Liver (tissue), 9 donors: ENCODE measurements around the gene RAB31. TPM values are rescaled to one million over a fixed set of nuclear protein-coding genes. Genes with fewer than 3 reads are reported as not detected.
A peak's percentile ranks its signal among the peaks of the same experiment; 100 is the strongest.

Experiments used
- DNase-seq: peaks from one replicate; pipeline ENCODE4 v3.0.0-alpha.2; 2017; ENCODE audit warnings: low spot score
- H3K27ac ChIP-seq, 2 donors: one replicate each; pipeline ENCODE4 v1.7.0; 2013; ENCODE audit warnings: inconsistent platforms in 2 of 2, low read length in 2 of 2, control low read depth in 1 of 2, low read depth in 1 of 2, mild to moderate bottlenecking in 1 of 2
- H3K27me3 ChIP-seq, 4 donors: one replicate each; pipeline versions ENCODE4 v1.6.1 to v1.7.0; 2013; ENCODE audit warnings: low read length in 3 of 4, inconsistent platforms in 1 of 4, mild to moderate bottlenecking in 1 of 4, moderate library complexity in 1 of 4; ENCODE audit not compliant: control insufficient read depth in 4 of 4, insufficient read depth in 4 of 4
- H3K36me3 ChIP-seq, 4 donors: one replicate each; pipeline versions ENCODE4 v1.6.1 to v1.7.0; 2013; ENCODE audit warnings: low read length in 3 of 4, mild to moderate bottlenecking in 3 of 4, low read depth in 1 of 4, moderate library complexity in 1 of 4; ENCODE audit not compliant: control insufficient read depth in 4 of 4, insufficient read depth in 3 of 4
- H3K4me1 ChIP-seq, 4 donors: one replicate each; pipeline versions ENCODE4 v1.6.1 to v1.7.0; 2013; ENCODE audit warnings: low read length in 3 of 4, mild to moderate bottlenecking in 3 of 4, moderate library complexity in 1 of 4; ENCODE audit not compliant: control insufficient read depth in 4 of 4, insufficient read depth in 4 of 4
- H3K4me3 ChIP-seq, 3 donors: one replicate each; pipeline versions ENCODE4 v1.6.1 to v1.7.0; 2013; ENCODE audit warnings: low read length in 3 of 3, control low read depth in 1 of 3, low read depth in 1 of 3, mild to moderate bottlenecking in 1 of 3
- H3K9ac ChIP-seq, 2 donors: one replicate each; pipeline ENCODE4 v1.7.0; 2013; ENCODE audit warnings: low read length in 2 of 2, mild to moderate bottlenecking in 2 of 2, moderate library complexity in 2 of 2, control low read depth in 1 of 2, low read depth in 1 of 2
- H3K9me3 ChIP-seq, 4 donors: one replicate each; pipeline versions ENCODE4 v1.6.1 to v1.7.0; 2013; ENCODE audit warnings: low read length in 3 of 4; ENCODE audit not compliant: control insufficient read depth in 4 of 4
- EGR1 ChIP-seq, 2 donors: IDR thresholded peaks; 2 replicates each; pipeline ENCODE4 v1.6.1; 2016 to 2018; ENCODE audit warnings: antibody characterized with exemption in 2 of 2, low read depth in 2 of 2
- FOXA1 ChIP-seq: IDR thresholded peaks from 2 replicates; pipeline ENCODE4 v1.6.1; 2016; ENCODE audit warnings: antibody characterized with exemption
- FOXA2 ChIP-seq: IDR thresholded peaks from 2 replicates; pipeline ENCODE4 v1.6.1; 2016; ENCODE audit warnings: antibody characterized with exemption
- HNF4A ChIP-seq, 2 donors: conservative IDR thresholded peaks; 2 replicates each; pipeline ENCODE4 v1.6.1; 2016; ENCODE audit warnings: antibody characterized with exemption in 2 of 2, mild to moderate bottlenecking in 2 of 2
- HNF4G ChIP-seq: IDR thresholded peaks from 2 replicates; pipeline ENCODE4 v1.6.1; 2016; ENCODE audit warnings: antibody characterized with exemption
- JUND ChIP-seq, 2 donors: IDR thresholded peaks; 2 replicates each; pipeline ENCODE4 v1.6.1; 2016; ENCODE audit warnings: antibody characterized with exemption in 2 of 2
- NR2F2 ChIP-seq: IDR thresholded peaks from 2 replicates; pipeline ENCODE4 v1.6.1; 2016; ENCODE audit warnings: antibody characterized with exemption
- RAD21 ChIP-seq, 2 donors: IDR thresholded peaks; 2 replicates each; pipeline ENCODE4 v1.6.1; 2016; ENCODE audit warnings: antibody characterized with exemption in 2 of 2, mild to moderate bottlenecking in 2 of 2
- SP1 ChIP-seq: IDR thresholded peaks from 2 replicates; pipeline ENCODE4 v1.6.1; 2018; ENCODE audit warnings: antibody characterized with exemption, mild to moderate bottlenecking
- TAF1 ChIP-seq: conservative IDR thresholded peaks from 2 replicates; pipeline ENCODE4 v1.6.1; 2016; ENCODE audit warnings: antibody characterized with exemption, mild to moderate bottlenecking
- WGBS: extraction: QIAGEN DNeasy Blood & Tissue Kit; methylation state at CpG from one replicate; pipeline ENCODE4 v1.1.7; 2013; 5-methylcytosine and 5-hydroxymethylcytosine counted together
- polyA plus RNA-seq, 2 donors: library from polyadenylated mRNA; stranded (reverse) in 1 of 2; unstranded in 1 of 2; fragments of 200-250 nt in 1 of 2; fragments of >200 nt in 1 of 2; fragmentation: Nextera tagmentation in 1 of 2; extraction: Ambion mirVana in 1 of 2; gene quantifications; one replicate each; pipeline versions ENCODE4 v1.2.1 to v1.2.3, GENCODE V29; 2013 to 2015
- total RNA-seq, 2 donors: library from RNA; depleted of rRNA; stranded (reverse); fragments of >200 nt; gene quantifications; one replicate each; pipeline ENCODE4 v1.2.3, GENCODE V29; 2014
- TF ChIP-seq, protein P1 (sequence below): IDR thresholded peaks from 2 replicates; pipeline ENCODE4 v1.6.1; 2016; ENCODE audit warnings: antibody characterized with exemption, mild to moderate bottlenecking
- TF ChIP-seq, protein P2 (sequence below): fragments of 150-350 bp; IDR thresholded peaks from 2 replicates; pipeline ENCODE4 v1.5.1; 2017; ENCODE audit warnings: improper control_type of control experiment, low read depth, low read length; ENCODE audit not compliant: missing input control
- TF ChIP-seq, protein P3 (sequence below): IDR thresholded peaks from 2 replicates; pipeline ENCODE4 v1.6.1; 2016; ENCODE audit warnings: antibody characterized with exemption
- TF ChIP-seq, protein P4 (sequence below): IDR thresholded peaks from 2 replicates; pipeline ENCODE4 v1.6.1; 2016; ENCODE audit warnings: antibody characterized with exemption
- donor health status: healthy.
- donor health status: healthy.
- donor health status: healthy.
- donor health status: healthy.
- donor health status: healthy.

RAB31 gene
- total and polyA plus RNA-seq, 4 donors: 3.6 to 12.8 (median 9.7) TPM

DNA sequence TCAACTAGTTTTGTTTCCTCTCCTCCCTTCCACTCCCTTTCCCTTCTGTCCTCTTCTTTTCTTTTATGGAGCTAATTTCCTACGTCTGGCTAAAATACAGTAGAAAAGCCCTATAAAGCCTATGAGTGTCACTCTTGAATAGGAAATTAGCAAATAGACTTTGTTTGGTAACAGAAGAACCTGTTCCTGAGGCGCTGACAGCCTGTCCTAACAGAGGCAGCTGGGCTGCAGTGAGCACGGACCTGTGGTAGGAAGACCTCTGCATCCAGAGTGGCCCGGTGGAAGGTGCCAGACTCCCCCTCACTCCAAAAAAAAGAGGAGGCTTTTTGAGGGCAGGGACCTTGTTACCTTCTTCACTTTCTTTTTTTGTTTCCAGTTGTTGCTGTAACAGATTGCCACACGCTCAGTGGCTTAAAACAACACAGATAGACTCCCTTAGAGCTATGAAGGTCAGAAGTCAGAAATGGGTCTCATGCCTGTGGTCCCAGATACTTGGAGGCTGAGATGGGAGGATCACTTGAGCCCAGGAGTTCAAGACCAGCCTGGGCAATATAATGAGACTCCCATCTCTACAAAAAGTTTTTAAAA lies 96.5 kb downstream of the RAB31 start:
- TF ChIP-seq NR2F2 (no peak), HNF4A (conservative IDR thresholded peaks at IDR 0.05) (no peak), SP1 (no peak), HNF4G (no peak), TAF1 (no peak), FOXA1 (no peak), FOXA2 (no peak), JUND (IDR thresholded peaks at IDR 0.05) (no peak), RAD21 (IDR thresholded peaks at IDR 0.05) (no peak)
- TF ChIP-seq, protein P1, sequence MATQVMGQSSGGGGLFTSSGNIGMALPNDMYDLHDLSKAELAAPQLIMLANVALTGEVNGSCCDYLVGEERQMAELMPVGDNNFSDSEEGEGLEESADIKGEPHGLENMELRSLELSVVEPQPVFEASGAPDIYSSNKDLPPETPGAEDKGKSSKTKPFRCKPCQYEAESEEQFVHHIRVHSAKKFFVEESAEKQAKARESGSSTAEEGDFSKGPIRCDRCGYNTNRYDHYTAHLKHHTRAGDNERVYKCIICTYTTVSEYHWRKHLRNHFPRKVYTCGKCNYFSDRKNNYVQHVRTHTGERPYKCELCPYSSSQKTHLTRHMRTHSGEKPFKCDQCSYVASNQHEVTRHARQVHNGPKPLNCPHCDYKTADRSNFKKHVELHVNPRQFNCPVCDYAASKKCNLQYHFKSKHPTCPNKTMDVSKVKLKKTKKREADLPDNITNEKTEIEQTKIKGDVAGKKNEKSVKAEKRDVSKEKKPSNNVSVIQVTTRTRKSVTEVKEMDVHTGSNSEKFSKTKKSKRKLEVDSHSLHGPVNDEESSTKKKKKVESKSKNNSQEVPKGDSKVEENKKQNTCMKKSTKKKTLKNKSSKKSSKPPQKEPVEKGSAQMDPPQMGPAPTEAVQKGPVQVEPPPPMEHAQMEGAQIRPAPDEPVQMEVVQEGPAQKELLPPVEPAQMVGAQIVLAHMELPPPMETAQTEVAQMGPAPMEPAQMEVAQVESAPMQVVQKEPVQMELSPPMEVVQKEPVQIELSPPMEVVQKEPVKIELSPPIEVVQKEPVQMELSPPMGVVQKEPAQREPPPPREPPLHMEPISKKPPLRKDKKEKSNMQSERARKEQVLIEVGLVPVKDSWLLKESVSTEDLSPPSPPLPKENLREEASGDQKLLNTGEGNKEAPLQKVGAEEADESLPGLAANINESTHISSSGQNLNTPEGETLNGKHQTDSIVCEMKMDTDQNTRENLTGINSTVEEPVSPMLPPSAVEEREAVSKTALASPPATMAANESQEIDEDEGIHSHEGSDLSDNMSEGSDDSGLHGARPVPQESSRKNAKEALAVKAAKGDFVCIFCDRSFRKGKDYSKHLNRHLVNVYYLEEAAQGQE: no peak
- TF ChIP-seq, protein P2, sequence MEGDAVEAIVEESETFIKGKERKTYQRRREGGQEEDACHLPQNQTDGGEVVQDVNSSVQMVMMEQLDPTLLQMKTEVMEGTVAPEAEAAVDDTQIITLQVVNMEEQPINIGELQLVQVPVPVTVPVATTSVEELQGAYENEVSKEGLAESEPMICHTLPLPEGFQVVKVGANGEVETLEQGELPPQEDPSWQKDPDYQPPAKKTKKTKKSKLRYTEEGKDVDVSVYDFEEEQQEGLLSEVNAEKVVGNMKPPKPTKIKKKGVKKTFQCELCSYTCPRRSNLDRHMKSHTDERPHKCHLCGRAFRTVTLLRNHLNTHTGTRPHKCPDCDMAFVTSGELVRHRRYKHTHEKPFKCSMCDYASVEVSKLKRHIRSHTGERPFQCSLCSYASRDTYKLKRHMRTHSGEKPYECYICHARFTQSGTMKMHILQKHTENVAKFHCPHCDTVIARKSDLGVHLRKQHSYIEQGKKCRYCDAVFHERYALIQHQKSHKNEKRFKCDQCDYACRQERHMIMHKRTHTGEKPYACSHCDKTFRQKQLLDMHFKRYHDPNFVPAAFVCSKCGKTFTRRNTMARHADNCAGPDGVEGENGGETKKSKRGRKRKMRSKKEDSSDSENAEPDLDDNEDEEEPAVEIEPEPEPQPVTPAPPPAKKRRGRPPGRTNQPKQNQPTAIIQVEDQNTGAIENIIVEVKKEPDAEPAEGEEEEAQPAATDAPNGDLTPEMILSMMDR: no peak
- TF ChIP-seq, protein P3, sequence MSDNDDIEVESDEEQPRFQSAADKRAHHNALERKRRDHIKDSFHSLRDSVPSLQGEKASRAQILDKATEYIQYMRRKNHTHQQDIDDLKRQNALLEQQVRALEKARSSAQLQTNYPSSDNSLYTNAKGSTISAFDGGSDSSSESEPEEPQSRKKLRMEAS: no peak
- TF ChIP-seq, protein P4, sequence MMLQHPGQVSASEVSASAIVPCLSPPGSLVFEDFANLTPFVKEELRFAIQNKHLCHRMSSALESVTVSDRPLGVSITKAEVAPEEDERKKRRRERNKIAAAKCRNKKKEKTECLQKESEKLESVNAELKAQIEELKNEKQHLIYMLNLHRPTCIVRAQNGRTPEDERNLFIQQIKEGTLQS: no peak
- H3K27me3 ChIP-seq: no peaks in the 10 kb centered on the region
- WGBS: 59% methylated on average over 5 of the region's 5 CpGs
- H3K4me3 ChIP-seq: no peak overlapping the region
- no peak overlapping the region for H3K9ac ChIP-seq
- DNase-seq: no peak
- no peak overlapping the region for H3K27ac ChIP-seq
- H3K36me3 ChIP-seq: no peaks in the 10 kb centered on the region
- H3K9me3 ChIP-seq: peaks cover 0 to 2% (median 0%) of the 10 kb centered on the region in 4 donors
- H3K4me1 ChIP-seq: no peaks in the 10 kb centered on the region

DNA sequence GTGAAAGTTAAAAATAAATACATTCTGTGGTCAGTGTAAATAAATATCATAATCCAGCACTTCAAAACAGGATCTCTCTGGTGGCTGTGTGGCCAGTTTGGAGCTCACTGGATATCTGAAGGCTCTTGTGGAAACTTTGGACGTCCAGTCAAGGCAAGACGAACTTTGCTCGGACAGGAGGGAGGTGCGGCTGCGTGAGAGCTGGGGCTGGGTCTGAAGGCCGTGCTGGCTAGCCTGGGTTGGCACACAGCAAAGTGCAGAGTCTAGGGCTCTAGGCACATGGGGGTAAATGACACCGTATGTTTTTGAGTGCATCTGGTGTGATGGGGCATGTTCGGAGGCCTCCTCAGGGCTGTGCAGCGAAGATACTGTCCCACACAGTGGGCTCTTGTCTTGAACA lies 98.8 kb downstream of the RAB31 start:
- Histone ChIP-seq H3K9ac (no peak overlapping the region), H3K27me3 (no peaks in the 10 kb centered on the region), H3K4me3 (no peak overlapping the region), H3K9me3 (peaks cover 0 to 2% (median 0%) of the 10 kb centered on the region in 4 donors), H3K4me1 (no peaks in the 10 kb centered on the region), H3K36me3 (no peaks in the 10 kb centered on the region), H3K27ac (no peak overlapping the region)
- no peak for DNase-seq
- TF ChIP-seq, protein P4: no peak
- no peak for TF ChIP-seq EGR1 (IDR thresholded peaks at IDR 0.05; ENCODE audit: low read depth in 2 of 2)
- TF ChIP-seq HNF4A (conservative IDR thresholded peaks at IDR 0.05): peak in 1 of 2 donors; percentile 43
- WGBS: 62% methylated on average over 9 of the region's 9 CpGs
